ENCODE measurements around the gene METTL25B.

DNA sequence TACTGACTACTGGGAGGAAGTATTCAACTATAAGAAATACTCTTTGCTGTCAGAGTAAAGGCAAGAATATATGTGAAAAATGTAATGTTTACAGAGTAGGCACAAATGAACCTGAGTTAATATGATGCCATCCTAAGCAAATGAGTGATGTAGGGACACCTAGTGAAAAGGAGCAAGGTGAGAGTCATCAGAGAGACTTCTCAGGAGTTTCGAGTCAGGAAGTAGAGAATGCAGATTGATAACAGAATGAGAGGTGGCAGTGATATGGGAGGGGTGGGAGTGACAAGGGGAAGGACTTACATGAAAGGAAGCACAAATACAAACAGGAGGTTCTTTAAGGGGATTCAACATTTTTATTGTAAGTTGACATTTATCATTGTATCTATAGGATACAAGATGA lies 49.3 kb downstream of the METTL25B start:
- TF ChIP-seq, protein P1, sequence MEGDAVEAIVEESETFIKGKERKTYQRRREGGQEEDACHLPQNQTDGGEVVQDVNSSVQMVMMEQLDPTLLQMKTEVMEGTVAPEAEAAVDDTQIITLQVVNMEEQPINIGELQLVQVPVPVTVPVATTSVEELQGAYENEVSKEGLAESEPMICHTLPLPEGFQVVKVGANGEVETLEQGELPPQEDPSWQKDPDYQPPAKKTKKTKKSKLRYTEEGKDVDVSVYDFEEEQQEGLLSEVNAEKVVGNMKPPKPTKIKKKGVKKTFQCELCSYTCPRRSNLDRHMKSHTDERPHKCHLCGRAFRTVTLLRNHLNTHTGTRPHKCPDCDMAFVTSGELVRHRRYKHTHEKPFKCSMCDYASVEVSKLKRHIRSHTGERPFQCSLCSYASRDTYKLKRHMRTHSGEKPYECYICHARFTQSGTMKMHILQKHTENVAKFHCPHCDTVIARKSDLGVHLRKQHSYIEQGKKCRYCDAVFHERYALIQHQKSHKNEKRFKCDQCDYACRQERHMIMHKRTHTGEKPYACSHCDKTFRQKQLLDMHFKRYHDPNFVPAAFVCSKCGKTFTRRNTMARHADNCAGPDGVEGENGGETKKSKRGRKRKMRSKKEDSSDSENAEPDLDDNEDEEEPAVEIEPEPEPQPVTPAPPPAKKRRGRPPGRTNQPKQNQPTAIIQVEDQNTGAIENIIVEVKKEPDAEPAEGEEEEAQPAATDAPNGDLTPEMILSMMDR (IDR thresholded peaks at IDR 0.05 in 4 of 5, conservative IDR thresholded peaks at IDR 0.05 in 1 of 5): no peak
- no peak for TF ChIP-seq POLR2A (IDR thresholded peaks at IDR 0.05)
